ENCODE results near the gene TPD52L2. TPM values are rescaled to one million over a fixed set of nuclear protein-coding genes. Genes with fewer than 3 reads are reported as not detected.
"Not testable (repeated sequence)": the region's sequence is repeated elsewhere in the genome, so short reads cannot be mapped to it uniquely, and the experiment has no call there.

Gene TPD52L2
- total RNA-seq, 1 experiment from 2014 or later: 113 TPM

DNA sequence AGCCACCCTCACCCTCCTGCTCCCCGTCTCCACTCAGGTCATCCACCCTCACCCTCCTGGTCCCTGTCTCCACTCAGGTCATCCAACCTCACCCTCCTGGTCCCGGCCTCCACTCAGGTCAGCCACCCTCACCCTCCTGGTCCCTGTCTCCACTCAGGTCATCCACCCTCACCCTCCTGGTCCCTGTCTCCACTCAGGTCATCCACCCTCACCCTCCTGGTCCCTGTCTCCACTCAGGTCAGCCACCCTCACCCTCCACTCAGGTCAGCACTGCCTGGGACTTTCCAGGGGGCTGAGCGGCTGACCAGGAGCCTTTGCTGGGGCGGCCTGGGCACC, 11.4 kb upstream of the TPD52L2 start:
- POLR2A ChIA-PET: interaction anchor here (0.5 kb wide), 1 partner anchor 27 kb away, joined by 5 read pairs; no protein-coding TSS in a partner anchor
- H3K4me3 ChIP-seq (ENCODE audit: low read depth in 2 of 2, low read length in 2 of 2); DNase-seq (ENCODE audit: low read depth, low spot score); H3K36me3 ChIP-seq (ENCODE audit: control insufficient read depth, insufficient read depth, low read length); ATAC-seq; in situ Hi-C loops (cut with HindIII; ENCODE audit: low pct_unique_long_range_greater_than_20kb, low sequenced_read_pairs); CTCF ChIA-PET; H3K9me3 ChIP-seq (ENCODE audit: control insufficient read depth, insufficient read depth, low read depth, low read length); intact Hi-C loops (cut with micrococcal nuclease; ENCODE audit: unreplicated experiment); H3K27me3 ChIP-seq (ENCODE audit: control insufficient read depth, insufficient read depth, low read length); BruUV-seq (replicated peaks): not testable (repeated sequence)
- Histone ChIP-seq H3K27ac (ENCODE audit: low read length) (peak overlapping the region; percentile 74; the same call in 1 of the 2 replicates), H3K4me1 (ENCODE audit: control insufficient read depth, insufficient read depth, low read length) (peaks cover 29% of the 10 kb centered on the region)

DNA sequence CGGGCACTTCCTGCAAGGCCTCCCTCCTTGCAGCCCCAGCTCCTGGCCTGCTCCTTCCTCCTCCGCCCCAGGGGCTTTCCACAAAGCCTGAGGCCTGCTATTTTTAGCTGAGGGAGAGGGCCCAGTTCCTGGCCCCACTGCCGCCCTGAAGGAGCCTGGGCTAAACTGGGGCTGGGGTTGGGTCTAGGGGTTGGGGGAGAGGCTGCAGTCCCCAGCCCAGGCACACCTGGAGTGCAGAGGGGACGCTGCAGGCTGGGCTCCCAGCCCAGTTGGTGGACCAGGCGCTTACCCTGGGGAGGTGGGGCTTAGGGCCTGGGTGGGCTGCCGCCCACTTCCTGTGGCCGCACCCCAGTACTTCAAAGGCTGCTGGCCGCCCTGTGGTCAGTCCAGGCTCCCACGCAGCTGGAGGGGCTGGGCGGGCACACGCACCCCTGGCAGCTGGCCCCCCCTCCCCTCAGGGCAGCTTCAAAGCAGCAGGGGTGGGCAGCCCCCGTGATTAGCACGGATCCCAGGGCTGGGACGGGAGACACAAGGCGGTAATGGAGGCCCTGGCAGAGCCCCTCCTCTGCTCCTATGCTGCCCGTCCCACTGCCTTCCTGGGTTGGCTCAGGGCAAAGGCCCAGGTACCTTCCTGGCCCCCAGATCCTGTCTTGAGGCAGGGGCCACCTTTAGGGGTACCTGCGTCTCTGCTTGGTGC, 10.9 kb upstream of the TPD52L2 start:
- intact Hi-C loops (cut with micrococcal nuclease; ENCODE audit: unreplicated experiment): no loop called here
- in situ Hi-C loops (cut with HindIII; ENCODE audit: low pct_unique_long_range_greater_than_20kb, low sequenced_read_pairs): no loop called here
- H3K27ac ChIP-seq (ENCODE audit: low read length): peak overlapping the region; percentile 74
- ChIA-PET POLR2A (interaction anchor here (0.5 kb wide), 1 partner anchor 27 kb away, joined by 5 read pairs; no protein-coding TSS in a partner anchor), CTCF (no interaction called here)
- ATAC-seq (peak; percentile 50), DNase-seq (ENCODE audit: low read depth, low spot score) (no peak)
- TF ChIP-seq POLR2AphosphoS5 (IDR thresholded peaks at IDR 0.05; ENCODE audit: low read depth, low read length): no peak
- TF ChIP-seq TCF7L2 (IDR thresholded peaks at IDR 0.05; ENCODE audit: low read depth, low read length): peak; percentile 86
- no peaks in the 10 kb centered on the region for H3K9me3 ChIP-seq (ENCODE audit: control insufficient read depth, insufficient read depth, low read depth, low read length)
- H3K27me3 ChIP-seq (ENCODE audit: control insufficient read depth, insufficient read depth, low read length): no peaks in the 10 kb centered on the region
- peaks cover 34% of the 10 kb centered on the region for H3K4me1 ChIP-seq (ENCODE audit: control insufficient read depth, insufficient read depth, low read length)
- no peaks in the 10 kb centered on the region for H3K36me3 ChIP-seq (ENCODE audit: control insufficient read depth, insufficient read depth, low read length)
- no TSS peak for BruUV-seq (replicated peaks)
- H3K4me3 ChIP-seq (ENCODE audit: low read depth in 2 of 2, low read length in 2 of 2): no peak overlapping the region

DNA sequence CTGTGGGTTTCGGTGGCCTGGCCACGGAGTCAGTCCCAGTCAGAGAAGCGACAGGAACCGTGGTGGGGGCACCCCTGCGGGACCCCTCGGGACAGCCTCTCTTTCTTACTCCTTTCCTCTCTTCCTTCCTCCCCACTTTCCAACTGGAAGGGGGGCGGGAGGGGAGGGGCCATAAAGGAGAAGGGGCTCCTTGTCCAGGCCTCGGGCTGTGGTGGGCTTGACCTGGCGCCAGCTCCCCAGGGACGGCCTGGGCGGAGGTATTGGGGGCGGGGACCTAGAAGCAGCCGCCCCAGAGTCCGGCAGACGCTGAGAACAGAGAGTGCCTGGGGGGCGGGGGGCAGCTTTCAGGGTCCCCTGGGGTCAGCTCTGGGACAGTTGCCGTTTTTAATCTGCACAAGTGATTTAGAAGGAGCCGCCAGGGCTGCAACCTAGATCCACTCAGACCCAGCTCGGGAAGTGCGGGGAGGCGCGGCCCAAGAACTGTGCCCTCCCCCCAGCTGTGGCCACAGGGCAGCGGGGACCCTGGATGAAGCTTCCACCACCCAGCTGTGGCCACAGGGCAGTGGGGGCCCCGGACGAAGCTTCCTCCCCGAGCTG, 10.2 kb upstream of the TPD52L2 start:
- TF ChIP-seq POLR2AphosphoS5 (IDR thresholded peaks at IDR 0.05; ENCODE audit: low read depth, low read length) (no peak), SIN3A (IDR thresholded peaks at IDR 0.05; ENCODE audit: borderline replicate concordance, insufficient read depth, low read depth, low read length) (no peak), TCF7L2 (IDR thresholded peaks at IDR 0.05; ENCODE audit: low read depth, low read length) (no peak)
- TF ChIP-seq, protein P1, sequence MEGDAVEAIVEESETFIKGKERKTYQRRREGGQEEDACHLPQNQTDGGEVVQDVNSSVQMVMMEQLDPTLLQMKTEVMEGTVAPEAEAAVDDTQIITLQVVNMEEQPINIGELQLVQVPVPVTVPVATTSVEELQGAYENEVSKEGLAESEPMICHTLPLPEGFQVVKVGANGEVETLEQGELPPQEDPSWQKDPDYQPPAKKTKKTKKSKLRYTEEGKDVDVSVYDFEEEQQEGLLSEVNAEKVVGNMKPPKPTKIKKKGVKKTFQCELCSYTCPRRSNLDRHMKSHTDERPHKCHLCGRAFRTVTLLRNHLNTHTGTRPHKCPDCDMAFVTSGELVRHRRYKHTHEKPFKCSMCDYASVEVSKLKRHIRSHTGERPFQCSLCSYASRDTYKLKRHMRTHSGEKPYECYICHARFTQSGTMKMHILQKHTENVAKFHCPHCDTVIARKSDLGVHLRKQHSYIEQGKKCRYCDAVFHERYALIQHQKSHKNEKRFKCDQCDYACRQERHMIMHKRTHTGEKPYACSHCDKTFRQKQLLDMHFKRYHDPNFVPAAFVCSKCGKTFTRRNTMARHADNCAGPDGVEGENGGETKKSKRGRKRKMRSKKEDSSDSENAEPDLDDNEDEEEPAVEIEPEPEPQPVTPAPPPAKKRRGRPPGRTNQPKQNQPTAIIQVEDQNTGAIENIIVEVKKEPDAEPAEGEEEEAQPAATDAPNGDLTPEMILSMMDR (IDR thresholded peaks at IDR 0.05): no peak
- TF ChIP-seq, protein P2, sequence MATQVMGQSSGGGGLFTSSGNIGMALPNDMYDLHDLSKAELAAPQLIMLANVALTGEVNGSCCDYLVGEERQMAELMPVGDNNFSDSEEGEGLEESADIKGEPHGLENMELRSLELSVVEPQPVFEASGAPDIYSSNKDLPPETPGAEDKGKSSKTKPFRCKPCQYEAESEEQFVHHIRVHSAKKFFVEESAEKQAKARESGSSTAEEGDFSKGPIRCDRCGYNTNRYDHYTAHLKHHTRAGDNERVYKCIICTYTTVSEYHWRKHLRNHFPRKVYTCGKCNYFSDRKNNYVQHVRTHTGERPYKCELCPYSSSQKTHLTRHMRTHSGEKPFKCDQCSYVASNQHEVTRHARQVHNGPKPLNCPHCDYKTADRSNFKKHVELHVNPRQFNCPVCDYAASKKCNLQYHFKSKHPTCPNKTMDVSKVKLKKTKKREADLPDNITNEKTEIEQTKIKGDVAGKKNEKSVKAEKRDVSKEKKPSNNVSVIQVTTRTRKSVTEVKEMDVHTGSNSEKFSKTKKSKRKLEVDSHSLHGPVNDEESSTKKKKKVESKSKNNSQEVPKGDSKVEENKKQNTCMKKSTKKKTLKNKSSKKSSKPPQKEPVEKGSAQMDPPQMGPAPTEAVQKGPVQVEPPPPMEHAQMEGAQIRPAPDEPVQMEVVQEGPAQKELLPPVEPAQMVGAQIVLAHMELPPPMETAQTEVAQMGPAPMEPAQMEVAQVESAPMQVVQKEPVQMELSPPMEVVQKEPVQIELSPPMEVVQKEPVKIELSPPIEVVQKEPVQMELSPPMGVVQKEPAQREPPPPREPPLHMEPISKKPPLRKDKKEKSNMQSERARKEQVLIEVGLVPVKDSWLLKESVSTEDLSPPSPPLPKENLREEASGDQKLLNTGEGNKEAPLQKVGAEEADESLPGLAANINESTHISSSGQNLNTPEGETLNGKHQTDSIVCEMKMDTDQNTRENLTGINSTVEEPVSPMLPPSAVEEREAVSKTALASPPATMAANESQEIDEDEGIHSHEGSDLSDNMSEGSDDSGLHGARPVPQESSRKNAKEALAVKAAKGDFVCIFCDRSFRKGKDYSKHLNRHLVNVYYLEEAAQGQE (IDR thresholded peaks at IDR 0.05; ENCODE audit: insufficient read depth in 1 of 2, low read depth in 2 of 2, low read length in 1 of 2): no peak
- peak; percentile 25 for ATAC-seq

More for the DNA sequence above, 10.2 kb upstream of the TPD52L2 start:
- no peaks in the 10 kb centered on the region for H3K9me3 ChIP-seq (ENCODE audit: control insufficient read depth, insufficient read depth, low read depth, low read length)
- intact Hi-C loops (cut with micrococcal nuclease; ENCODE audit: unreplicated experiment) (no loop called here), in situ Hi-C loops (cut with HindIII; ENCODE audit: low pct_unique_long_range_greater_than_20kb, low sequenced_read_pairs) (no loop called here)
- H3K27ac ChIP-seq (ENCODE audit: low read length): peak overlapping the region; percentile 74
- peak overlapping the region; percentile 14 to 39; a peak in 3 of 4 replicates for H3K4me3 ChIP-seq (ENCODE audit: low read depth in 2 of 2, low read length in 2 of 2)
- no TSS peak for BruUV-seq (replicated peaks)
- DNase-seq (ENCODE audit: low read depth, low spot score): no peak
- no peaks in the 10 kb centered on the region for H3K36me3 ChIP-seq (ENCODE audit: control insufficient read depth, insufficient read depth, low read length)
- CTCF ChIA-PET: interaction anchor here (0.6 kb wide), 1 partner anchor 19 kb away, joined by 4 read pairs; no protein-coding TSS in a partner anchor
- no peaks in the 10 kb centered on the region for H3K27me3 ChIP-seq (ENCODE audit: control insufficient read depth, insufficient read depth, low read length)
- POLR2A ChIA-PET: interaction anchor here (0.6 kb wide), 1 partner anchor 10 kb away, joined by 3 read pairs; the partner anchor contains the start of gene TPD52L2
- peaks cover 37% of the 10 kb centered on the region for H3K4me1 ChIP-seq (ENCODE audit: control insufficient read depth, insufficient read depth, low read length)
